H1 (cell line): Measurements from ENCODE around the gene UFD1. TPM values are rescaled to one million over a fixed set of nuclear protein-coding genes. Genes with fewer than 3 reads are reported as not detected.

Experiments
- CHD2 ChIP-seq: IDR thresholded peaks from 2 replicates; pipeline ENCODE4 v1.6.1; 2012; ENCODE audit warnings: low read length, improper control_type of control experiment
- GABPA ChIP-seq: IDR thresholded peaks from 2 replicates; pipeline ENCODE4 v1.6.1; 2011; ENCODE audit warnings: mild to moderate bottlenecking, low read length, moderate library complexity, borderline replicate concordance; ENCODE audit not compliant: insufficient read depth
- MAFK ChIP-seq: IDR thresholded peaks from 2 replicates; pipeline ENCODE4 v1.6.1; 2012; ENCODE audit warnings: low read depth, mild to moderate bottlenecking, improper control_type of control experiment, low read length
- POLR2AphosphoS5 ChIP-seq: IDR thresholded peaks from 2 replicates; pipeline ENCODE4 v1.6.1; 2011; ENCODE audit warnings: low read depth, low read length
- RAD21 ChIP-seq, 2 experiments: IDR thresholded peaks in 1 of 2; conservative IDR thresholded peaks in 1 of 2; 2 replicates each; pipeline ENCODE4 v1.6.1; 2011; ENCODE audit warnings: low read depth in 2 of 2, low read length in 2 of 2, improper control_type of control experiment in 1 of 2, inconsistent platforms in 1 of 2, mild to moderate bottlenecking in 1 of 2, moderate library complexity in 1 of 2
- SIRT6 ChIP-seq: IDR thresholded peaks from one replicate; pipeline ENCODE4 v1.7.1; 2012; ENCODE audit warnings: low read length, inconsistent platforms
- TAF1 ChIP-seq: IDR thresholded peaks from 2 replicates; pipeline ENCODE4 v1.6.1; 2011; ENCODE audit warnings: mild to moderate bottlenecking, low read depth, low read length
- ZNF274 ChIP-seq: IDR thresholded peaks from 2 replicates; pipeline ENCODE4 v1.7.0; 2012; ENCODE audit warnings: low read length, borderline replicate concordance; ENCODE audit errors: extremely low read depth
- polyA plus RNA-seq, 7 experiments: library from polyadenylated mRNA; depleted of rRNA in 3 of 7; stranded (reverse) in 5 of 7; unstranded in 2 of 7; fragments of >200 nt in 5 of 7; fragments of 200-250 nt in 2 of 7; gene quantifications; 1 replicate in 5 of 7; 2 replicates in 1 of 7; 4 replicates in 1 of 7; pipeline versions ENCODE4 v1.2.1 to v1.2.3, GENCODE V29; 2011 to 2013; ENCODE audit warnings: missing spikeins in 2 of 7, mixed read lengths in 2 of 7
- total RNA-seq: library from RNA; stranded (reverse); fragmentation: NEBNext Ultra II Directional; extraction: Animal tissue kit (Norgen Biotek cat#: 25700); gene quantifications from 2 replicates; pipeline ENCODE4 v1.2.1, GENCODE V29; 2021

The UFD1 gene
- total and polyA plus RNA-seq, 2 of the 8 experiments (the other 6 are each of a cell fraction or from before 2014, with no cell fraction given) = 74.6 to 116 TPM

- no peak for TF ChIP-seq TAF1
- TF ChIP-seq RAD21 (IDR thresholded peaks at IDR 0.05 in 1 of 2, conservative IDR thresholded peaks at IDR 0.05 in 1 of 2; ENCODE audit: low read depth in 2 of 2, low read length in 2 of 2) = no peak
- TF ChIP-seq MAFK = no peak
- no peak for TF ChIP-seq CHD2
- TF ChIP-seq SIRT6 = no peak
- no peak for TF ChIP-seq ZNF274
- no peak for TF ChIP-seq POLR2AphosphoS5
- no peak for TF ChIP-seq GABPA
These were observed 37.6 kb upstream of the UFD1 start (continued) for GRCh38 chr22:19516378-19517170.
